ENCODE data around the gene BACH1.

BACH1 gene

GRCh38 chr21:29333406-29333805 lies 34.7 kb downstream of the BACH1 start:
- POLR2A ChIA-PET: no interaction called here
- no peak for TF ChIP-seq CTCF (IDR thresholded peaks at IDR 0.05; ENCODE audit: control extremely low read depth, extremely low read depth, low read depth, missing control alignments)
- CTCF ChIA-PET: no interaction called here
- no peak for DNase-seq (ENCODE audit: extremely low spot score)

GRCh38 chr21:29334717-29335428 lies 36.2 kb downstream of the BACH1 start:
- ChIA-PET POLR2A (no interaction called here), CTCF (interaction anchor here (1.1 to 2.6 kb wide), 5 partner anchors 13 to 247 kb away, joined by 3 to 6 read pairs (median 3); no protein-coding TSS in a partner anchor)

GRCh38 chr21:29335720-29336119 lies 37.0 kb downstream of the BACH1 start:
- no peak for TF ChIP-seq CTCF (IDR thresholded peaks at IDR 0.05; ENCODE audit: control extremely low read depth, extremely low read depth, low read depth, missing control alignments)
- DNase-seq (ENCODE audit: extremely low spot score): no peak
- POLR2A ChIA-PET: no interaction called here
- CTCF ChIA-PET: interaction anchor here (1.1 to 2.6 kb wide), 6 partner anchors 12 to 248 kb away, joined by 3 to 6 read pairs (median 4); no protein-coding TSS in a partner anchor

More at GRCh38 chr21:29334717-29335428, 36.2 kb downstream of the BACH1 start:
- no peak for TF ChIP-seq CTCF (IDR thresholded peaks at IDR 0.05; ENCODE audit: control extremely low read depth, extremely low read depth, low read depth, missing control alignments)
- no peak for DNase-seq (ENCODE audit: extremely low spot score)

- ChIA-PET POLR2A (no interaction called here), CTCF (interaction anchor here (0.7 to 2.2 kb wide), 5 partner anchors 10 to 146 kb away, joined by 3 to 9 read pairs (median 4); no protein-coding TSS in a partner anchor)
- no peak for DNase-seq (ENCODE audit: extremely low spot score)
- TF ChIP-seq CTCF (IDR thresholded peaks at IDR 0.05; ENCODE audit: control extremely low read depth, extremely low read depth, low read depth, missing control alignments): no peak
Measured at GRCh38 chr21:29338256-29338655, 39.5 kb downstream of the BACH1 start.

- no peak for DNase-seq (ENCODE audit: extremely low spot score)
- CTCF ChIA-PET: interaction anchor here (0.8 to 2.2 kb wide), 4 partner anchors 9 to 32 kb away, joined by 3 to 9 read pairs (median 4); no protein-coding TSS in a partner anchor
- POLR2A ChIA-PET: no interaction called here
- no peak for TF ChIP-seq CTCF (IDR thresholded peaks at IDR 0.05; ENCODE audit: control extremely low read depth, extremely low read depth, low read depth, missing control alignments)
Measured at GRCh38 chr21:29340228-29340627, 41.5 kb downstream of the BACH1 start.

- ChIA-PET CTCF (interaction anchor here (1.1 to 2.7 kb wide), 6 partner anchors 11 to 41 kb away, joined by 3 to 10 read pairs (median 4); no protein-coding TSS in a partner anchor), POLR2A (interaction anchor here (0.8 kb wide), 1 partner anchor 41 kb away, joined by 3 read pairs; no protein-coding TSS in a partner anchor)
- DNase-seq (ENCODE audit: extremely low spot score): peak; percentile 50
- no peak for TF ChIP-seq CTCF (IDR thresholded peaks at IDR 0.05; ENCODE audit: control extremely low read depth, extremely low read depth, low read depth, missing control alignments)
Measured at GRCh38 chr21:29342363-29342957, 43.7 kb downstream of the BACH1 start.

All from GM10248 (cell line).